Measurements from ENCODE around the gene CNNM1.

DNA sequence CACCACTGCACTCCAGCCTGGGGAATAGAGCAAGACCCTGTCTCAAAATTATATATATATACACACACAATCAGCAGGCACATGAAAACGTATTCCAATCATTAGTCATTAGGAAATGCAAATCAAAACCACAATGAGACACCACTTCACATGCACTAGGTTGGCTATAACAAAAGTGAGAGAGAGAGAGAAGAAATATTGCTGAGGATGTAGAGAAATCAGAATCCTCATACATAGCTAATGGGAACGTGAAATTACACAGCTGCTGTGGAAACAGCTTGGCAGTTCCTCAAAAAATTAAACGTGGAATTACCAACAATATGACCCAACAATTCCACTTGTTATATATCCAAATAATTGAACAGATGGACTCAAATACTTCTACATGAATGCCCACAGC lies 43.3 kb upstream of the CNNM1 start:
- no peak for TF ChIP-seq POLR2A (IDR thresholded peaks at IDR 0.05)
- TF ChIP-seq, protein P1, sequence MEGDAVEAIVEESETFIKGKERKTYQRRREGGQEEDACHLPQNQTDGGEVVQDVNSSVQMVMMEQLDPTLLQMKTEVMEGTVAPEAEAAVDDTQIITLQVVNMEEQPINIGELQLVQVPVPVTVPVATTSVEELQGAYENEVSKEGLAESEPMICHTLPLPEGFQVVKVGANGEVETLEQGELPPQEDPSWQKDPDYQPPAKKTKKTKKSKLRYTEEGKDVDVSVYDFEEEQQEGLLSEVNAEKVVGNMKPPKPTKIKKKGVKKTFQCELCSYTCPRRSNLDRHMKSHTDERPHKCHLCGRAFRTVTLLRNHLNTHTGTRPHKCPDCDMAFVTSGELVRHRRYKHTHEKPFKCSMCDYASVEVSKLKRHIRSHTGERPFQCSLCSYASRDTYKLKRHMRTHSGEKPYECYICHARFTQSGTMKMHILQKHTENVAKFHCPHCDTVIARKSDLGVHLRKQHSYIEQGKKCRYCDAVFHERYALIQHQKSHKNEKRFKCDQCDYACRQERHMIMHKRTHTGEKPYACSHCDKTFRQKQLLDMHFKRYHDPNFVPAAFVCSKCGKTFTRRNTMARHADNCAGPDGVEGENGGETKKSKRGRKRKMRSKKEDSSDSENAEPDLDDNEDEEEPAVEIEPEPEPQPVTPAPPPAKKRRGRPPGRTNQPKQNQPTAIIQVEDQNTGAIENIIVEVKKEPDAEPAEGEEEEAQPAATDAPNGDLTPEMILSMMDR (IDR thresholded peaks at IDR 0.05), result no peak

All from uterus (tissue), 2 donors.